GM12878 (cell line): Measurements from ENCODE around the gene ATOSA. TPM values are rescaled to one million over a fixed set of nuclear protein-coding genes. Genes with fewer than 3 reads are reported as not detected.

Experiments
- ATAC-seq: fragments of 200-7000 bp; cut with Tn5 transposase; 3 replicates; pipeline ENCODE4 v1.9.1; 2020; ENCODE audit warnings: mild to moderate bottlenecking, moderate library complexity
- BruUV-seq: library from RNA; stranded (reverse); fragments of 400-500 nt; replicated peaks from 2 replicates; lab custom pipeline; 2021; lab: Mats Ljungman, UMichigan
- CTCF ChIA-PET: fragments of 300-600 bp; sonication (Branson Sonifier 250); formaldehyde crosslinking; extraction: SDS; loops from one replicate; lab custom pipeline; 2021; ENCODE audit warnings: inconsistent platforms; lab: Yijun Ruan, JAX
- POLR2A ChIA-PET: fragments of 350-600 bp; formaldehyde crosslinking; extraction: SDS; loops from one replicate; lab custom pipeline; 2021; ENCODE audit warnings: inconsistent platforms; lab: Charles Lee
- RAD21 ChIA-PET: fragments of 300-600 bp; sonication (Branson Sonifier 250); formaldehyde crosslinking; loops from one replicate; lab custom pipeline; 2023; ENCODE audit warnings: antibody characterized with exemption; ENCODE audit not compliant: unreplicated experiment; lab: Charles Lee
- SMC1A ChIA-PET: fragments of 300-600 bp; sonication (Branson Sonifier 250); formaldehyde crosslinking; loops from one replicate; lab custom pipeline; 2023; ENCODE audit not compliant: unreplicated experiment, uncharacterized antibody; lab: Charles Lee
- DNase-seq: peaks from one replicate; pipeline ENCODE4 v3.0.0-alpha.2; 2011; ENCODE audit warnings: low read depth, low spot score
- FAIRE-seq: peaks from 3 replicates; lab custom pipeline; 2011; peaks lifted over from hg19 to GRCh38; lab: Jason Lieb, UNC
- H2AFZ ChIP-seq: 2 replicates; pipeline ENCODE4 v1.6.0; 2011; ENCODE audit warnings: low read depth, low read length, control low read depth; ENCODE audit not compliant: control insufficient read depth
- H3K27ac ChIP-seq: 2 replicates; pipeline ENCODE4 v1.5.1; 2011; ENCODE audit warnings: control low read depth; ENCODE audit not compliant: control insufficient read depth, insufficient read depth
- H3K27me3 ChIP-seq, 2 experiments: replicated peaks in 1 of 2; 2 replicates each; pipeline versions ENCODE4 v1.6.0 to v1.6.1; 2011; ENCODE audit warnings: low read length in 1 of 2; ENCODE audit not compliant: control insufficient read depth in 2 of 2, insufficient read depth in 2 of 2
- H3K36me3 ChIP-seq, 2 experiments: 2 replicates each; pipeline ENCODE4 v1.5.1; 2011; ENCODE audit warnings: low read length in 1 of 2; ENCODE audit not compliant: control insufficient read depth in 2 of 2, insufficient read depth in 2 of 2
- H3K4me1 ChIP-seq: 2 replicates; pipeline ENCODE4 v1.6.1; 2011; ENCODE audit warnings: mild to moderate bottlenecking, low read length, moderate library complexity, mixed read lengths; ENCODE audit not compliant: control insufficient read depth, insufficient read depth
- H3K4me2 ChIP-seq: 2 replicates; pipeline ENCODE4 v1.6.0; 2011; ENCODE audit warnings: control low read depth; ENCODE audit not compliant: control insufficient read depth, insufficient read depth
- H3K4me3 ChIP-seq: fragments of 200-600 bp; sonication (generic); 2 replicates; pipeline ENCODE4 v1.5.1; 2016
- H3K79me2 ChIP-seq: 2 replicates; pipeline ENCODE4 v1.6.0; 2011; ENCODE audit warnings: low read length; ENCODE audit not compliant: control insufficient read depth, insufficient read depth
- H3K9ac ChIP-seq: 2 replicates; pipeline ENCODE4 v1.8.0; 2011; ENCODE audit warnings: low read length, control low read depth, mixed read lengths; ENCODE audit not compliant: control insufficient read depth, insufficient read depth
- H3K9me3 ChIP-seq: replicated peaks from 3 replicates; pipeline ENCODE4 v1.5.1; 2011; ENCODE audit warnings: mild to moderate bottlenecking, low read length; ENCODE audit not compliant: control insufficient read depth, insufficient read depth
- H4K20me1 ChIP-seq: 2 replicates; pipeline ENCODE4 v1.6.0; 2011; ENCODE audit not compliant: control insufficient read depth, insufficient read depth
- CHD2 ChIP-seq: IDR thresholded peaks from 2 replicates; pipeline ENCODE4 v1.6.1; 2011; ENCODE audit warnings: low read depth, low read length, improper control_type of control experiment, borderline replicate concordance
- FOXM1 ChIP-seq: IDR thresholded peaks from 2 replicates; pipeline ENCODE4 v1.6.1; 2012; ENCODE audit warnings: low read depth, mild to moderate bottlenecking, inconsistent platforms, low read length, moderate library complexity
- MEF2A ChIP-seq: IDR thresholded peaks from 2 replicates; pipeline ENCODE4 v1.6.1; 2011; ENCODE audit warnings: low read depth, mild to moderate bottlenecking, low read length, moderate library complexity; ENCODE audit not compliant: insufficient read depth
- RBBP5 ChIP-seq: fragments of 200-600 bp; sonication (generic); conservative IDR thresholded peaks from 2 replicates; pipeline ENCODE4 v1.6.1; 2016
- RELA ChIP-seq: fragments of 450-650 bp; IDR thresholded peaks from 2 replicates; pipeline ENCODE4 v1.8.0; 2014; ENCODE audit warnings: borderline replicate concordance; ENCODE audit not compliant: partially characterized antibody
- SPI1 ChIP-seq: IDR thresholded peaks from 2 replicates; pipeline ENCODE4 v1.6.1; 2011; ENCODE audit warnings: low read depth, mild to moderate bottlenecking, low read length, moderate library complexity, borderline replicate concordance; ENCODE audit not compliant: insufficient read depth
- STAT1 ChIP-seq: fragments of 450-650 bp; conservative IDR thresholded peaks from 2 replicates; pipeline ENCODE4 v1.6.1; 2014; ENCODE audit warnings: antibody characterized with exemption, mild to moderate bottlenecking
- TARDBP ChIP-seq: IDR thresholded peaks from 2 replicates; pipeline ENCODE4 v1.6.1; 2016; ENCODE audit warnings: borderline replicate concordance
- WRNIP1 ChIP-seq: IDR thresholded peaks from 2 replicates; pipeline ENCODE4 v1.6.1; 2011; ENCODE audit warnings: low read depth, low read length, improper control_type of control experiment, borderline replicate concordance
- ZBTB11 ChIP-seq: fragments of 450-650 bp; formaldehyde crosslinking; IDR thresholded peaks from 2 replicates; pipeline ENCODE4 v1.5.0; 2022; ENCODE audit warnings: mild to moderate bottlenecking, missing genetic modification characterization
- WGBS: methylation state at CpG from one replicate; pipeline ENCODE4 v1.1.6; 2016; ENCODE audit warnings: low lambda C conversion rate; ENCODE audit not compliant: insufficient replicate concordance, insufficient coverage; ENCODE audit errors: missing lambda C conversion rate; 5-methylcytosine and 5-hydroxymethylcytosine counted together
- in situ Hi-C: fragments of 300-500 bp; cut with MboI; formaldehyde crosslinking; loops from 9 replicates; pipeline ENCODE4 v1.14.3; 2018; ENCODE audit warnings: mixed read lengths
- intact Hi-C: fragments of 100-400 bp; cut with micrococcal nuclease; formaldehyde crosslinking; loops from one replicate; pipeline ENCODE4 v1.14.2; 2022; ENCODE audit not compliant: unreplicated experiment
- polyA plus RNA-seq, 11 experiments: library from polyadenylated mRNA; depleted of rRNA in 4 of 11; unstranded in 6 of 11; stranded (reverse) in 5 of 11; fragments of >200 nt; fragmentation: Nextera tagmentation in 4 of 11; fragmentation: Illumina TruSeq in 1 of 11; extraction: Ambion mirVana in 4 of 11; extraction: Trizol in 1 of 11; gene quantifications; 1 replicate in 1 of 11; 2 replicates in 10 of 11; pipeline versions ENCODE4 v1.2.1 to v1.2.3, GENCODE V29; 2011 to 2016; ENCODE audit warnings: inconsistent platforms in 2 of 11, missing spikeins in 2 of 11, low read depth in 1 of 11
- total RNA-seq, 4 experiments: library from RNA; depleted of rRNA in 3 of 4; stranded (reverse); fragments of >200 nt in 3 of 4; fragmentation: Illumina TruSeq in 1 of 4; extraction: Trizol in 1 of 4; gene quantifications; 2 replicates each; pipeline versions ENCODE4 v1.2.1 to v1.2.3, GENCODE V29; 2013 to 2021
- TF ChIP-seq, protein P1 (sequence below): IDR thresholded peaks from 2 replicates; pipeline ENCODE4 v1.6.1; 2012; ENCODE audit warnings: improper control_type of control experiment, low read depth, low read length; ENCODE audit not compliant: insufficient replicate concordance
- TF ChIP-seq, protein P2 (sequence below): fragments of 450-650 bp; formaldehyde crosslinking; IDR thresholded peaks from 2 replicates; pipeline ENCODE4 v1.4.0; 2020; ENCODE audit warnings: mild to moderate bottlenecking, moderate library complexity

ATOSA gene
- total and polyA plus RNA-seq, 10 of the 15 experiments (the other 5 are each of a cell fraction or from before 2014, with no cell fraction given) = 6.8 to 24.3 (median 14.6) TPM

- SMC1A ChIA-PET = interaction anchor here (1.6 kb wide), 1 partner anchor 64 kb away, joined by 3 read pairs; no protein-coding TSS in a partner anchor
- no peak overlapping the region for H2AFZ ChIP-seq
- H3K27ac ChIP-seq = no peak overlapping the region
- no peak for ATAC-seq
- intact Hi-C loops = no loop called here
- WGBS = 88% methylated on average over 1 of the region's 1 CpG
- H3K79me2 ChIP-seq = no peaks in the 10 kb centered on the region
- in situ Hi-C loops = no loop called here
- H3K36me3 ChIP-seq = 0 out of 4 replicates have a peak, but pooled peaks cover 0 to 14% of the 10 kb centered on the region in 2 experiments
- no peak overlapping the region for H3K4me3 ChIP-seq
- H3K9ac ChIP-seq = no peak overlapping the region
- H3K4me1 ChIP-seq = peaks cover 15% of the 10 kb centered on the region
- no peaks in the 10 kb centered on the region for H4K20me1 ChIP-seq
- BruUV-seq = no TSS peak
- POLR2A ChIA-PET = no interaction called here
- CTCF ChIA-PET = interaction anchor here (1.0 to 1.2 kb wide), 2 partner anchors 10 to 42 kb away, joined by 3 read pairs; no protein-coding TSS in a partner anchor
- DNase-seq = no peak
- no peaks in the 10 kb centered on the region for H3K9me3 ChIP-seq
- FAIRE-seq = no peak
- no peak overlapping the region for H3K4me2 ChIP-seq
- RAD21 ChIA-PET = no interaction called here
- no peaks in the 10 kb centered on the region for H3K27me3 ChIP-seq
- TF ChIP-seq WRNIP1 = no peak
- no peak for TF ChIP-seq CHD2
- no peak for TF ChIP-seq ZBTB11 (CRISPR knock-in tag)
- no peak for TF ChIP-seq FOXM1
- TF ChIP-seq, protein P1, sequence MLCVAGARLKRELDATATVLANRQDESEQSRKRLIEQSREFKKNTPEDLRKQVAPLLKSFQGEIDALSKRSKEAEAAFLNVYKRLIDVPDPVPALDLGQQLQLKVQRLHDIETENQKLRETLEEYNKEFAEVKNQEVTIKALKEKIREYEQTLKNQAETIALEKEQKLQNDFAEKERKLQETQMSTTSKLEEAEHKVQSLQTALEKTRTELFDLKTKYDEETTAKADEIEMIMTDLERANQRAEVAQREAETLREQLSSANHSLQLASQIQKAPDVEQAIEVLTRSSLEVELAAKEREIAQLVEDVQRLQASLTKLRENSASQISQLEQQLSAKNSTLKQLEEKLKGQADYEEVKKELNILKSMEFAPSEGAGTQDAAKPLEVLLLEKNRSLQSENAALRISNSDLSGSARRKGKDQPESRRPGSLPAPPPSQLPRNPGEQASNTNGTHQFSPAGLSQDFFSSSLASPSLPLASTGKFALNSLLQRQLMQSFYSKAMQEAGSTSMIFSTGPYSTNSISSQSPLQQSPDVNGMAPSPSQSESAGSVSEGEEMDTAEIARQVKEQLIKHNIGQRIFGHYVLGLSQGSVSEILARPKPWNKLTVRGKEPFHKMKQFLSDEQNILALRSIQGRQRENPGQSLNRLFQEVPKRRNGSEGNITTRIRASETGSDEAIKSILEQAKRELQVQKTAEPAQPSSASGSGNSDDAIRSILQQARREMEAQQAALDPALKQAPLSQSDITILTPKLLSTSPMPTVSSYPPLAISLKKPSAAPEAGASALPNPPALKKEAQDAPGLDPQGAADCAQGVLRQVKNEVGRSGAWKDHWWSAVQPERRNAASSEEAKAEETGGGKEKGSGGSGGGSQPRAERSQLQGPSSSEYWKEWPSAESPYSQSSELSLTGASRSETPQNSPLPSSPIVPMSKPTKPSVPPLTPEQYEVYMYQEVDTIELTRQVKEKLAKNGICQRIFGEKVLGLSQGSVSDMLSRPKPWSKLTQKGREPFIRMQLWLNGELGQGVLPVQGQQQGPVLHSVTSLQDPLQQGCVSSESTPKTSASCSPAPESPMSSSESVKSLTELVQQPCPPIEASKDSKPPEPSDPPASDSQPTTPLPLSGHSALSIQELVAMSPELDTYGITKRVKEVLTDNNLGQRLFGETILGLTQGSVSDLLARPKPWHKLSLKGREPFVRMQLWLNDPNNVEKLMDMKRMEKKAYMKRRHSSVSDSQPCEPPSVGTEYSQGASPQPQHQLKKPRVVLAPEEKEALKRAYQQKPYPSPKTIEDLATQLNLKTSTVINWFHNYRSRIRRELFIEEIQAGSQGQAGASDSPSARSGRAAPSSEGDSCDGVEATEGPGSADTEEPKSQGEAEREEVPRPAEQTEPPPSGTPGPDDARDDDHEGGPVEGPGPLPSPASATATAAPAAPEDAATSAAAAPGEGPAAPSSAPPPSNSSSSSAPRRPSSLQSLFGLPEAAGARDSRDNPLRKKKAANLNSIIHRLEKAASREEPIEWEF = no peak
- TF ChIP-seq RELA = no peak
- no peak for TF ChIP-seq RBBP5
- no peak for TF ChIP-seq MEF2A
- TF ChIP-seq, protein P2, sequence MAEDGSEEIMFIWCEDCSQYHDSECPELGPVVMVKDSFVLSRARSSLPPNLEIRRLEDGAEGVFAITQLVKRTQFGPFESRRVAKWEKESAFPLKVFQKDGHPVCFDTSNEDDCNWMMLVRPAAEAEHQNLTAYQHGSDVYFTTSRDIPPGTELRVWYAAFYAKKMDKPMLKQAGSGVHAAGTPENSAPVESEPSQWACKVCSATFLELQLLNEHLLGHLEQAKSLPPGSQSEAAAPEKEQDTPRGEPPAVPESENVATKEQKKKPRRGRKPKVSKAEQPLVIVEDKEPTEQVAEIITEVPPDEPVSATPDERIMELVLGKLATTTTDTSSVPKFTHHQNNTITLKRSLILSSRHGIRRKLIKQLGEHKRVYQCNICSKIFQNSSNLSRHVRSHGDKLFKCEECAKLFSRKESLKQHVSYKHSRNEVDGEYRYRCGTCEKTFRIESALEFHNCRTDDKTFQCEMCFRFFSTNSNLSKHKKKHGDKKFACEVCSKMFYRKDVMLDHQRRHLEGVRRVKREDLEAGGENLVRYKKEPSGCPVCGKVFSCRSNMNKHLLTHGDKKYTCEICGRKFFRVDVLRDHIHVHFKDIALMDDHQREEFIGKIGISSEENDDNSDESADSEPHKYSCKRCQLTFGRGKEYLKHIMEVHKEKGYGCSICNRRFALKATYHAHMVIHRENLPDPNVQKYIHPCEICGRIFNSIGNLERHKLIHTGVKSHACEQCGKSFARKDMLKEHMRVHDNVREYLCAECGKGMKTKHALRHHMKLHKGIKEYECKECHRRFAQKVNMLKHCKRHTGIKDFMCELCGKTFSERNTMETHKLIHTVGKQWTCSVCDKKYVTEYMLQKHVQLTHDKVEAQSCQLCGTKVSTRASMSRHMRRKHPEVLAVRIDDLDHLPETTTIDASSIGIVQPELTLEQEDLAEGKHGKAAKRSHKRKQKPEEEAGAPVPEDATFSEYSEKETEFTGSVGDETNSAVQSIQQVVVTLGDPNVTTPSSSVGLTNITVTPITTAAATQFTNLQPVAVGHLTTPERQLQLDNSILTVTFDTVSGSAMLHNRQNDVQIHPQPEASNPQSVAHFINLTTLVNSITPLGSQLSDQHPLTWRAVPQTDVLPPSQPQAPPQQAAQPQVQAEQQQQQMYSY = no peak
- no peak for TF ChIP-seq TARDBP
- no peak for TF ChIP-seq STAT1
- TF ChIP-seq SPI1 = no peak
Observed at GRCh38 chr15:52657338-52657737, 21.9 kb downstream of the ATOSA start.
